Central memory CD4-positive, alpha-beta T cell (primary cell): ENCODE data around the gene FLOT1.

Experiments
- DNase-seq: peaks from one replicate; pipeline ENCODE4 v3.0.0; 2022

FLOT1 gene

DNA sequence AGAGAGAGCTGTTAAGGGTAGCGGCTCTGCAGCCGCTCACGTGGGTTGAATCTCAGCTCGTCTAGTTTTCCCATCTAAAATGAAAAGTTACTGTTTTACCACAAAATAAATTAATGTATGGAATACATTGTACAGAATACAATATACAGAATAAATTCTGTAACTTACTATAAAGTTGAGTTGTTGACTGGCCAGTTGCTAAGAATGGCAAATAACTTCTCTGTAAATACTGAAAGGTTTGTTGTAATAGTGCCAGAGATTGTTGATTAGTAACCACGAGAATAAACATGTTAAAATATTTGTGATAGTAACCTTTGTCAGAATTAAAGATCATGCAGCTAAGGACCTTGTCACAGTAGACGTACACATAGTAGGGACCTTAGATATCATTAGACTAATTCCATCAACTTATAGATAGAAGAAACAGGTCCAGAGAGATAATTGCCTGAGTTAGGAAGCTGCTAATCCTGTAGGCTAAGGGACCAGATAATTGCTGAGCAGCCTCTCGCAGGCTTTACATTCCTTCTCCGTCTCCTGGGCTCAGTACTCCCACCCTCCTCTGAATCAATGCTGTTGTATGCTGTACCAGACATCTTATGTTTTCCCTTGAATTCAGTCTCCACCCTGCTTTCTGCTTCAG is 51.2 kb downstream of the FLOT1 start:
- DNase-seq: no peak

- peak; percentile 52 for DNase-seq
Measured at GRCh38 chr6:30690403-30691207, 51.9 kb downstream of the FLOT1 start, which contains the start of gene NRM. TSS of gene NRM (minus strand) at chr6:30690984. CDS start at chr6:30690974, 10 bp downstream.

- DNase-seq: no peak
Measured at GRCh38 chr6:30689985-30690384, 52.5 kb downstream of the FLOT1 start.

DNA sequence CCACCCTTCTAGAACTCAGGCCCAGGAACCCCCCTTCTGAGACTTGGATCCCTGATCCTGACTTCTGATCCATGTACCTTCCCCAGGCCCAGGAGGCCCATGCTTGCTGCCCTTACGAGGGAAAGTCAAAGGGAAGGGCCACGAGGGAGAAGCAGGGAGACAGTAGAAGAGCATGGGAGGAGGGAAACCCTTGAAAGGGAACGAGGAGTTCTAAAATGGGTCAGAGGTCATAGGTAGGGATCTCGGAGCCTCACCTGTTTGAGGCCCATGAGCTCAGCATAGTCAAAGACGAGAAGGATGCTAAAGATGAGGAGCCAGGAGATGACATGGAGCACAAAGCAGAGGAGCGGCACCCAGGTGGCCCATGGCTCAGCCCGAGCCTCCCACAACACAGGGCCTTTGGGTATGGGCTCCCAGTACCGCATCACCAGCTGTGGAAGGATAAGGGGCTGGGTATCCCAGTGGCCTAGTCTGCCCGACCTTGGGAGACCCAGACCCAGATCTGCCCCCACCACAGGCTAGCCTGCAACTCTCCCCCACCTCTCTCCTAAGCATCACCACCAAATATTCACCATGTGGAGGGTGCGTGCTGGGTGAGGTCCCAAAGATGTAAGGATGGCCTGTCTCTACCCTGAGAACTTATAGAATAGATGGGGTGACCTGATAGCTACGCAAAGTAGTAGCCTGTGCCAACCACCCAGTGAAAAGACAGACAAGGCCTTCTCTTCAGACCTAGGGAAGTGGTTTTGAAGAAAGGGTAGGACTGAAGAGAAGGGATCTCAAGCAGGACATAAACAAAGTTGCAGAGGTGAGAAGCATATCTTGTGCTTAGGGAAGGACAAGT is 53.2 kb downstream of the FLOT1 start:
- DNase-seq: no peak

DNA sequence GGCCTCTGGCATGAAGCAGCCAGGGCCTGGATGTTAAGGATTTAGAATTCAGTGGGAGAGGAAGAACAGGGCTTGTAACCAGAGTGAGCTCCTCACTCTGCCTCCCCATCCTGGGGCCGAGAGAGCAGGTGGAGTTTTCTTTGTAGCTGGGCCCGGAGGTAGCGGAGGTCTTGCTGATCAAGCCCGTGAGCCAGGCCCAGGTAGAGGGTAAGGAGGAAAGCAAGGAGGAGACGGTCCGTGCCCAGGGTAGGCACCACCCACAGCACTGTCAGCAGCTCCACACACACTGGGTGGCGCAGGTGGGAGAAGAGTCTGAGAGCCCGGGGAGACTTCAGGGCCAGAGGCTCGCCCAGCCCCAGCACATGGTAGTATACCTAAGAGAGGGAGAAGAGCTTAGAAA is 53.9 kb downstream of the FLOT1 start:
- no peak for DNase-seq

DNA sequence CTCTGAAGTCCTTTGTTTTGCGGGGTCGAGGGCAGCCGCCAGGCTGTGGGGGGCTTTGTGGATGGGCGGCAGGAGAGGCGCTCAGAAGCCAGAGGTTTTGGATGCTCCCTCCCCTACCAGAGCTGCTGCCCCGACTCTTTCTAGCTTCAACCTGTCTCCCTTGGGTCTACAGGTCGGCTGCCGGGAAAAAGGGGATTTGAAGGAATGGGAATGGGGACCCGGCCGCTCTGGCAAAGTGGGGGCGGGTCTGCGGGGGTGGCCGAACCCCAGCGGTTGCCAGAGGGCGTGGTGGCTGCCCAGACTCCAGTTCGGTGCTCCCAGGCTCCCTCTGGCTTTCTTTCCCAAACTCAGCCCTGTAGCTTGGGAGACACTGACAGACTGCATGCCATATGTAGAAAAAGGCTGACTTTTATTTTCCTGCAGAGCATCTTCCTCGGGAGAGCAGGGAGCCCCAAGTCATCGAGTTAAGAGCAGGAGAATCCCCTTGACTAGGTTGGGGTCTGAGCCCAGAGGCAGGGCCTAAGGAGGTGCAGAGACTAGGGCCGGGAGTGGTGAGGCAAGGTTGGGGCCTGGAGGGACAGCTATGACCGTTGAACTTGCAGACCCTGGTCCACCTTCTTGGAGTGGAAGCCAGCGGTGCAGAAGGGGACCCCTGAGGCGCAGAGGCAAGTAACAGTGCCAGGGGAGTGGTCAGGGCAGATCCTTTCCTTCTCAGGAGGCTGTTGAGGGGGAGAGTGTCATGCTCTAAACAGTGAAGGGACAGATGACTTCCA is 54.6 kb downstream of the FLOT1 start:
- DNase-seq: no peak

- peak; percentile 49 for DNase-seq
Measured at GRCh38 chr6:30686908-30687658, 55.4 kb downstream of the FLOT1 start.

DNA sequence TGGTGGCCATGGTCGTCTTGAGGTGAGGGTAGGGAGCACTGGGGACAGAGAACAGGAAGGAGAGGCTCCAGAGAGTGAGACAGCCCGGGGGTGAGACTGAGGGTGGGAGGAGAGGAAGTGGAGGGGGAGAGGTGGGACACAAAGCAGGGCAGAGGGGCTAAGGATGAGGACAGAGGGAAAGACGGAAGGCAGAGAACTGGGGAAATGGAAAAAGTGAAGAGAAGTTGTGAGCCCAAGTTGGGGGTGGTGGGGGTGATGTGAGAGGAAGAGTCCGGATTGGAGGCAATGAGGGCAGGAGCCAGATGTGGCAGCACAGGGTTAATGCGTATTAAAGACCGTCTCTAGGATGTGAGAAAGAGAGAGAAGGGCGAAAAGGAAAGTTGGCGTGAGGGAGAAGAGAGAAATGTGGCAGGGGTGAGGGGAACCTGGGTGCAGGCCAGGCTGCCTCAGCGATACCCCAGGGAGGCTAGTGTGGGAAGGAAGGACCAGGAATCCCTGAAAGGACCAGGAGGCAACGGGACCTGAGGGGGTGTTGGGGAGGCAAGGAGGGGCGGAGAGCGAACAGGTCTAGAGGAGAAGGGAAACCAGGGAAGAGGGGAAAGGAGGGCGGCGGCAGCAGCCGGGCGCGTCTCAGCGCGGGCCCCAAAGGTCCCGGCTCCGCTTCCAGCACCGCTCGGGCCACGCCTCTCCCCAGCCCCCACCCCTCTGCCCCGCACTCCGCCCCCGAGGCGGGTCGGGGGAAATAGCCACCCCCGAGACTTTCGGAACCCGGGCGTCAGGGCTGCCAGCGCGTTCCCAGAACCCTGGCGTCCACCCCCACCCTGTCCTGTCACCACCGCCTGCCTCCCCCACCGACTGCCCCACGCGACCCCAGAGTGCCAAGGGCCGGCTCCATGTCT is 56.2 kb downstream of the FLOT1 start, which contains the start of gene PPP1R18:
Gene PPP1R18 (minus strand): TSS at position 637 of the 899 bp plus-strand sequence. CDS start 627 bp downstream, at position 10.
- DNase-seq: peak; percentile 67

DNA sequence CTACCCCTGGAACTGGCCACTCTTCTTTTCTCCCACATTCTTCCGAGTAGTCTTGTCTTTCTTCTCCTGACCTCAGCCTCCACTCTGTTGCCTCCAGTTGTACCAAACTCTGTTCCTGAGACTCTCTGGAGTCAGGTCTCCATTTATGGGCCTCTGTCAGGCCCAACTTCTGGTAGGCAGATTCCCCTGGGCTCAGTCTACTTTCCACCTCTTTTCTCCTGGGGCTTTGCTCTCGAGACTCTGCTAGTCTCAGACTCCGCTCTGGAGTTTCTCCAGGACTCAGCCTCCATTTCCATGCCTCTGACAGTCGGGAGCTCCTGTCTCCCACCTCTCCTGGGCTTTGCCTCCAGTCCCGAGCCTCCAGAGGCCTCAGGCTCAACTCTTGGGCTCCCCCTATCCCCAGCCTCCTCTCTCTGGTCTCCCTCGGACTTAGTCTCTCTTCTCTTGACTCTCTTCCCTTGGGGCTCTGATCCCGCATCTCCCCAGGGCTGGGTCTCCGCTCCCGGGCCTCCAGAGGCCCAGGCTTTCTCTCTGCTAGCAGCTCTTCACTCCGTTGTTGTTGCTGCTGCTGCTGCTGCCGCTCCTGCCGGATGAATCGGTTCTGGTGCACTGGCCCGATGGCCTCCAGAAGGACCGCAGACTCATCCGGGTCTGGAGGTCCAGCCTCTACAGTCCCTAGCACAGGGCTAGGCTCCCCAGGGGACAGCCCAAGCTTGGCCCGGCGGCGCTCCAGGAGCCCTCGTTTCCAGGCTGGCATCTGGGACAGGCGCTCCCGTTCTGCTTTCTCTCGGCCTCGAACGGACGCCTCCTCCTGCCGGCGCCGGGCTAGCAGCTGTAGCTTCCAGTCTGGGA is 57.1 kb downstream of the FLOT1 start:
- DNase-seq: no peak

GRCh38 chr6:30684386-30685156 is 57.9 kb downstream of the FLOT1 start:
- DNase-seq: peak; percentile 33

GRCh38 chr6:30683980-30684338 is 58.5 kb downstream of the FLOT1 start:
- DNase-seq: no peak

- no peak for DNase-seq
Measured at GRCh38 chr6:30683183-30683979, 59.1 kb downstream of the FLOT1 start.

- peak; percentile 91 for DNase-seq
Measured at GRCh38 chr6:30682143-30683117, 60.1 kb downstream of the FLOT1 start.

DNA sequence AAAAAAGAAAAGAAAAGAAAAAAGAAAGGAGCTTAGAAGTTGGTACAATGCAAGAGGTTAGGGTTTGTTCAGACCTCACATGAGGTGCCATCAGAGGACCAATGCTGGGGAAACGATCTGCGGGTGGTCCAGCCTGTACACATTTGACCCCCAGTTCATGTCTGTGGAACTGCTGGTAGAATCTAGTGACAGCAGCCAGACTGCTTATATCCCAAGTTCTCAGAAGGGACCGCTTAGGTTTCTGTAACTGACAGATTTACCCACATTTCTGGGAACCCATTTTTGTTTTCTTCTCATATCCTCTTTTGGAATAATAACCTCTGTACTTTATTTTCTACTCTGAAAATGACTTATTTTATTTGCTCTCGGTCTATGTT is 60.7 kb downstream of the FLOT1 start:
- DNase-seq: no peak

DNA sequence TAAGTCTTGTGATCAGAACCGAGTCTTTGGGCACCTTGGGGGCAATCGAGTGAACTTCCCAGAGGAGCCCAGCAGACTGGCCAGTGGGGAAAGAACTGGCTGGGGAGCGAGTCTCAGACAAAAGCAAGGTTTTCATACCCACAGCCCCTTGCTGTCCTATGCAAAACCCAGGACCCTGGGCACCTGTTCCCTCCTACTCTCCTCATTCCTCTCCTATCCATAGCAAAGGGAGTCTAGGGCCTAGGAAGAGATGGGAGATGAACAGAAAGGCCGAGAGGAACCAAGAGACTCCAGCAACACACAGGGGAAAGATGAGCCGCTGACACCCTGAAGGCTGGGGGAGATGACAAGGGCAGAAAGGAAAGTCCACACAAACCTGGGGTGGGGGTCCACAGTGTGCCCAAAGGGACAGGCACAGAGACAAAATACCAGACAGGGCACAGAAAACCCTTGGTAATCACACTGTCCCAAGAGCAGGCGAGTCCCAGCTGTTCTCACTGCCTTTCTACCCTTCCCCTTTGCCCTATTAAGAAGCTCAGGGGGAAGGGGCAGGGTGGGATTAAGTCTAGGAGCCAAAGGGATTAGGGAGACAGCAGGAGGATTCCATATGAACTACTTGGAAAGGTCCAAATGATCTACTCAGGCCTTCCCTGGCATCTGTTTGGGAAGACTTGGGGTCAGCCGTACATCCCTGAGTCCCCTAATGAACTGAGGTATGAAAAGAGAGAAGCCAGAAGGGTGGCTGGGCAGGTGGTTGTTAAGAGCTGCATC is 62.5 kb downstream of the FLOT1 start:
- DNase-seq: no peak
